ENCODE results near the gene SLC25A12. TPM values are rescaled to one million over a fixed set of nuclear protein-coding genes. Genes with fewer than 3 reads are reported as not detected.
"Not testable (repeated sequence)": the region's sequence is repeated elsewhere in the genome, so short reads cannot be mapped to it uniquely, and the experiment has no call there.

Gene SLC25A12
- total RNA-seq, 1 donor from 2014 or later = 82.7 TPM

- DNase-seq = no peak
Measured at GRCh38 chr2:171824086-171824485, 70.0 kb downstream of the SLC25A12 start.

- DNase-seq = no peak
Measured at GRCh38 chr2:171822525-171823322, 71.3 kb downstream of the SLC25A12 start.

GRCh38 chr2:171819453-171819852 is 74.6 kb downstream of the SLC25A12 start:
- DNase-seq = no peak

GRCh38 chr2:171814883-171815282 is 79.2 kb downstream of the SLC25A12 start:
- DNase-seq = no peak

GRCh38 chr2:171814174-171814573 is 79.9 kb downstream of the SLC25A12 start:
- no peak for DNase-seq

GRCh38 chr2:171813729-171814128 is 80.3 kb downstream of the SLC25A12 start:
- DNase-seq = no peak

GRCh38 chr2:171813126-171813525 is 80.9 kb downstream of the SLC25A12 start:
- DNase-seq = no peak

GRCh38 chr2:171811245-171811628 is 82.8 kb downstream of the SLC25A12 start:
- no peak for DNase-seq

GRCh38 chr2:171810422-171811244 is 83.4 kb downstream of the SLC25A12 start:
- DNase-seq = no peak

- not testable (repeated sequence) for DNase-seq
Measured at GRCh38 chr2:171808885-171809284, 85.2 kb downstream of the SLC25A12 start.

GRCh38 chr2:171807831-171808393 is 86.1 kb downstream of the SLC25A12 start:
- no peak for DNase-seq

- no peak for DNase-seq
Measured at GRCh38 chr2:171807119-171807518, 86.9 kb downstream of the SLC25A12 start.

- DNase-seq = no peak
Measured at GRCh38 chr2:171804456-171804855, 89.6 kb downstream of the SLC25A12 start.

GRCh38 chr2:171803757-171804156 is 90.3 kb downstream of the SLC25A12 start:
- DNase-seq = no peak

- no peak for DNase-seq
Measured at GRCh38 chr2:171800639-171801038, 93.4 kb downstream of the SLC25A12 start.

GRCh38 chr2:171798156-171798820 is 95.8 kb downstream of the SLC25A12 start:
- DNase-seq = no peak

GRCh38 chr2:171794918-171795317 is 99.1 kb downstream of the SLC25A12 start:
- no peak for DNase-seq

- no peak for DNase-seq
Measured at GRCh38 chr2:171793691-171794678, 100.1 kb downstream of the SLC25A12 start.

- no peak for DNase-seq
Measured at GRCh38 chr2:171792886-171793580, 101.0 kb downstream of the SLC25A12 start.

GRCh38 chr2:171792157-171792556 is 101.9 kb downstream of the SLC25A12 start:
- DNase-seq = no peak

- DNase-seq = no peak
Measured at GRCh38 chr2:171791361-171791760, 102.7 kb downstream of the SLC25A12 start.
